HG03439 (cell line): ENCODE measurements around the gene IQCK.
"Not testable (repeated sequence)": the region's sequence is repeated elsewhere in the genome, so short reads cannot be mapped to it uniquely, and the experiment has no call there.

Experiments used
- ATAC-seq: cut with Tn5 transposase; IDR thresholded peaks from one replicate; pipeline ENCODE4 v1.9.1; 2021; ENCODE audit warnings: mild to moderate bottlenecking, moderate library complexity; ENCODE audit not compliant: unreplicated experiment

IQCK gene

GRCh38 chr16:19716183-19716582 is 1.9 kb upstream of the IQCK start:
- no peak for ATAC-seq

GRCh38 chr16:19716728-19717127 is 1.3 kb upstream of the IQCK start:
- ATAC-seq: not testable (repeated sequence)

- ATAC-seq: no peak
These were observed 757 bp upstream of the IQCK start for GRCh38 chr16:19717314-19717713.

DNA sequence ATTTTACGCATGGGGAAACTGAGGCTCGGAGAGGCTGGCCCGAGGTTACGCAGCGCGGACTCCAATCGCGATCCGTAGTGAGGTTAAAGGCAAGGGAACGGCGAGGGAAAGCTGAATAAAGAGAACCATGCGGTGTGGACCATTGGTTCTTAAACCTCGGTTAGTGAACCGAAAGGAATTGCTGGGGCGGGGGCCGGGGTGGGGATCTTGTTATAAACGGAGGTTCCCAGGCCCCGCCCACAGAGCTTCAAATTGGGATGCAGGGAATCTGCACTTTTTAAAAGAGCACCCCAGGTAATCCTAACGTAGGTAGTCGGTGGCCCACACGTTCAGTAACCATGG is 524 bp downstream of the IQCK start:
- no peak for ATAC-seq

DNA sequence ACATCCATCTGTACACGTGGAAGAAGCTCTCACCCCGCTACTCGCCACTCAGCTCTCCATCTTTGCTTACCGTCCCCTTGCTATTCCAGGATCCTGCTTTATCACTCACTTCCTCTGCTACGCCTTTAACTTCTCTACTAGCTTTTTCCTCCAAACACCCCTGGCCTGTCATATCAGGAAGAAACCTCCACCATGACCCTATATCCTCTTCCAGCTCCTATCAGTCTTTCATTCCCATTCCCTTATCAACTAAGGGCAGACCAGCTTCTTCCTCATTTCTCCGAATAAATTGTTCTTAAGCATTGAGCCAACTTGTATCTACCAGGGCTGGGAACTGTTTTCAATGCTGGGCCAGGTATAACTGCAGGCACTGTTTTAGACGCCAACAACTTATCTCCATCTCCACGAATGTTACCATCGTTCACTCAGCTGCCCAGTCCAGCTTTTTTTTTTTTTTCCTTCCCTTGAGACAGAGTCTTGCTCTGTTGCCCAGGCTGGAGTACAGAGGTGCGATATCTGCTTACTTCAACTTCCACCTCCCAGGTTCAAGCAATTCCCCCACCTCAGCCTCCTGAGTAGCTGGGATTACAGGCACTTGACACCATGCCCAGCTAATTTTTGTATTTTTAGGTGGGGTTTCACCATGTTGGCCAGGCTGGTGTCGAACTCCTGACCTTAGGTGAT is 4.3 kb downstream of the IQCK start:
- ATAC-seq: no peak

DNA sequence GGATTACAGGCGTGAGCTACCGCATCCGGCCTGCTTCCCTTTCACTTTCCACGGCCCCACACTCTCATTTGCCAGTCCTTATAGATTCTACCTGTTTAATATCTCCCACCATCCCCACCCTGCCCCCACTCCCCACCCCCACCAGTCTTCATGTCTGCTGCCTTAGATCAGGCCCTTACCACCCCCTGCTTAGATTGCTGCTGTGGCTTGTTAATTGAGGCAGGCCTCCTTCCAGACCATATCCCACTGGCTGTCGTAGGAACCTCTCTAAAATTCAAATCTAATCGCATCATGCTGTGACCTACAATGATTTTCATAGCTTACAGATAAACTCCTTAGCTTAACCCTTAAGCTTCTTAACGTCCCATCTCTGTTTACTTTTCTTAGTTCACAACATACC is 4.9 kb downstream of the IQCK start:
- no peak for ATAC-seq

GRCh38 chr16:19728636-19728965 is 10.5 kb downstream of the IQCK start:
- ATAC-seq: no peak

- ATAC-seq: no peak
These were observed 15.5 kb downstream of the IQCK start for GRCh38 chr16:19733551-19733950.

DNA sequence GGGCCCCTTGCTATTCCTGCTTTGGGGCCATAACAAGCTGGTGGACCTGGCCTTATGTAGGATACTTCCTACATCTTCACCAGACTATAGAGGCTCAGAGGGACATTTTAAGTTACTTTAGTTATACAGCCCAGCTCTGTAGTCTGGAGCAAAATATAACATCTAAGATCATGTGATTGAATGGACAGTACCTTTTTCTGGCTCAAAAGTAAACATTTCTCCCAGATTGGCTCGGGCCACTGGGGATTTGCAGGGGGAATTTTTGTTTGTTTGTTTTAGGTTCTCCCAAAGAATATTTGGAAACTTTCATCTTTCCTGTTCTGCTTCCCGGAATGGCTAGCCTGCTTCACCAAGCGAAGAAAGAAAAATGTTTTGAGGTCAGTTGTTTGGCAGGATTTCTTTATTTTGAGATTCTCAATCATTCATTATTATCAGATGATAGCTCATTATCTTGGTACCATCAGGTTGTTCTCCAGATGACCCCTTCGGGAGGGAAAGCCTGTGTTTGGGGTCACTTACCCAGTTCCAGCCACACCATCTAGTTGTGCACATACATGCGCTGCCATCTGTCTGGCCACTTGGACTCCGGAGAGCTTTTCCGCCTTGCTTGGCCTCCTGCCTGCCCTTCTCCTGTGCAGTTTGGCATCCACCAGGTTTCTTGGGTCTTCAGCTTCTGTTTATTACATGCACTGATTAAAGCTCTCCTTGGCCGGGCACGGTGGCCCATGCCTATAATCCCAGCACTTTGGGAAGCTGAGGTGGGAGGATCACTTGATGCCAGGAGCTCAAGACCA is 17.2 kb downstream of the IQCK start:
- ATAC-seq: no peak

- ATAC-seq: no peak
These were observed 19.4 kb downstream of the IQCK start for GRCh38 chr16:19737306-19738038.

DNA sequence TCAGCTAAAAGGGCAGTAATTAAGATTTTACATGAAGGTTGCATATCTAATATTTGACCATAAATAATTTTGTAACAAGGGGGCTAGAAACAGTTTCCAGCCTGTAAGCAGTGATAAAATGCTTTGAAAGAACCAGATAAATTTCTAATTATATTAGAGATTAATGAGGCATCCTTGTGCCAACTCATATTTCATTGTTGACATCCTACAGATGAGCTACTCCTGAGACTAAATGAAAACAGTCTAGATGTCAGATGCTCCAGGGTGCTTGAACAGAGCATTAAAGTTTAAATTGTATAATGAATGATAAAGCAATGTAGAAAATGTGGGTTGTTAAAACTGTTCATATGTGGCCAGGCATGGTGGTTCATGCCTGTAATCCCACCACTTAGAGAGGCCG is 23.3 kb downstream of the IQCK start:
- ATAC-seq: no peak

DNA sequence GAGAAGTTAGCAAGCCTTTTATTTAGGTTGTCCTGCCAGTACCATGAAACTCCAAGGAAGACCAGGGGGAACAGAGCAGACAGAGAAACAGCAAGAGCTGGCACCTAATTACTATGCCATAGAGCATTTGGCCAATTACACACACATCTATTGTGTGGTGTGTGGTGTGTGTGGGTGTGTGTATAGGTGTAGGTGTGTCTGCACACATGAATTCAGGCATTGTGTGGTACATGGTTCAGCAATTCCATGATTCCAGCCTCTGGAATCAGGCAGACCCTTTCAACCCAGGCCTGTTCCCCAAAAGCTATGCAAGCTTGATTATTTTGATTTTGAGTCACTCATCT is 25.7 kb downstream of the IQCK start:
- ATAC-seq: no peak

DNA sequence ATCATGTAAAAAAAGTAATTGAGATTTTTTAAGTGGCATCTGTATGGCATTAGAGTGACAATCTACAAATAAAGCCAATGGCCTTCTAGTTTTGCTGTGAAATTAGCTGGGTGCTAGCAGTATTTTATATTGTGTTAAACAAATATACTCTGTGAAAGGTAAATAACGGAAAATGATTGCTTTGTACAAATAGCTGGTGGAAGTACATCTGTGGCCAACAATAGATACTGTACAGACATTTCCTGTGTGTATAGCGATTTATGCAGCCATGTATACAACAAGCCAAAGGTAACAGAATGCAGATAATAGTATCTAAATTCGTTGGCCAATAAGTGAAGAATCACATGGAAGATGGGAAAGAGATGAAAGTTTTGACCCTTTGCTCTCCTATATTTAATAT is 26.6 kb downstream of the IQCK start:
- no peak for ATAC-seq

GRCh38 chr16:19745286-19746010 is 27.4 kb downstream of the IQCK start:
- ATAC-seq: no peak

DNA sequence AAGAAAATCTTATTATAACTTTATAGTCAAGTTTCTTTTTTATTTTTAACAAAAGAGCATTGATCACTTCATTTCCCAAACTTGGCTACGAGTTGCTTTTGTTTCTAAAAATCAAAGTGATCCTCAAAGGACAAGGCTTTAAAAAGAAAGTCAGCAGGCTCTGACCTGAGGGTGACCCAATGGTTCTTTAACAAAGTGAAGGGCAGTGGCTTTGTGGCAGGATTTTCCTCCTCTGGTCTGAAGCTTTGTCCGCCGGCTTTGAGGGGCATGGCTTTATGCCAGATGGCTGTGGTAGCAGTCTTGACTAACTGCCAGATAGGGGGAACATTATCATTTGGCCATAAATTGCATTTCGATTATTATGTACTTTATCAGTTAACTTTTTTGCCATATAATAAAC is 28.5 kb downstream of the IQCK start:
- no peak for ATAC-seq

DNA sequence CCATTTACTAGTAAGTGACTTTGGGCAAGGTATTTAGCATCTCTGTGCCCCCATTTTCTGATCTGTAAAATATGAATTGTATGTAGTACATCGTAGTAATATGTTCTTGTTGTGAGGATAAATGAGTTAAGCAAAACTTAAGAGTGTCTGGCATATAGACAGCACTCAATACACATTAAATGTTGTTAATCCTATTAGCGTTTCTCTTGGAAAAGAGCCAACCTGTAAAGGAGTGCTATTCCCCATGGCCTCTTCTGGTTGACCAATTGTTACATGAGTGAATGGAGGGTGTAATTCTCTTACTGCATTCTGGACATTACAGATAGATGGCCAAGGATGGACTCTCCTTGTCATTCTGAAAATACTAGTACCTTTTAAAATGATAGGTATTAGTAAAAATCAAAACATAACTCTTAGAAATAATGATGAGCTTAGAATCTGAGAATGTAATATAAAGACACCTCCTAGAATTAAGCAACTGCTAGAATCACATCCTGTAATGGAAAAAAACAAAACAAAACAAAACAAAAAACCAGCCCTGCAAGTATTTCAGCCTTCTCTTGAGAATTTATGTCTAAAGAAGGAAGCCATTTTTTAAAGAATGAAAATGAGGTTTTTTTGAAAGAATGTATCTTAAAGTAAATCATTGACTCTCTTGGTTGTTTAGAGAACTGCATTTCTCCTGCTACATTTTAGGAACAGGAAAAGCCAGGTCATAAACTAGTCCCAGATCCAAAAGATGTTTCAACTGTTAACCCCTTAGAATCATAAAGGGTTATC is 30.5 kb downstream of the IQCK start:
- no peak for ATAC-seq

DNA sequence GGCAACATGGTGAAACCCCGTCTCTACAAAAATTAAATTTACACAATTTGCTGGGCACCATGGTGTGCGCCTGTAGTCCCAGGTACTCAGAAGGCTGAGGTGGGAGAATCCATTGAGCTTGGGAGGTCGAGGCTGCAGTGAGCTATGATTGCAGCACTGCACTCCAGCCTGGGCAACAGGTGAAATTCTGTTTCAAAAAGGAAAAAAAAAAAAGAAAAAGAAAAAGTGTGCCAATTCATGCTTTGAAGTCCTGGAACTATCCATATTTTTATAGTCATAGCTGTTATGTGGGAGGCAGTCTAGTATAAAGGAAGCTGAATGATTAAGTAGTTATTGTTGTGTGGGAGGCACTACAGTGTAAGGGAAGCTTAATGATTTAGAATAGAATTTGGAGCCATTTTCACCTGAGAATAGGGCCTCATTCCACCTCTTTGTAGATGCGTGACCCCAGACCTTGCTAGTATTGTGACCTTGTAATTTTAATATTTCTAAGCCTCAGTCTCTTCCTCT is 31.6 kb downstream of the IQCK start:
- no peak for ATAC-seq

DNA sequence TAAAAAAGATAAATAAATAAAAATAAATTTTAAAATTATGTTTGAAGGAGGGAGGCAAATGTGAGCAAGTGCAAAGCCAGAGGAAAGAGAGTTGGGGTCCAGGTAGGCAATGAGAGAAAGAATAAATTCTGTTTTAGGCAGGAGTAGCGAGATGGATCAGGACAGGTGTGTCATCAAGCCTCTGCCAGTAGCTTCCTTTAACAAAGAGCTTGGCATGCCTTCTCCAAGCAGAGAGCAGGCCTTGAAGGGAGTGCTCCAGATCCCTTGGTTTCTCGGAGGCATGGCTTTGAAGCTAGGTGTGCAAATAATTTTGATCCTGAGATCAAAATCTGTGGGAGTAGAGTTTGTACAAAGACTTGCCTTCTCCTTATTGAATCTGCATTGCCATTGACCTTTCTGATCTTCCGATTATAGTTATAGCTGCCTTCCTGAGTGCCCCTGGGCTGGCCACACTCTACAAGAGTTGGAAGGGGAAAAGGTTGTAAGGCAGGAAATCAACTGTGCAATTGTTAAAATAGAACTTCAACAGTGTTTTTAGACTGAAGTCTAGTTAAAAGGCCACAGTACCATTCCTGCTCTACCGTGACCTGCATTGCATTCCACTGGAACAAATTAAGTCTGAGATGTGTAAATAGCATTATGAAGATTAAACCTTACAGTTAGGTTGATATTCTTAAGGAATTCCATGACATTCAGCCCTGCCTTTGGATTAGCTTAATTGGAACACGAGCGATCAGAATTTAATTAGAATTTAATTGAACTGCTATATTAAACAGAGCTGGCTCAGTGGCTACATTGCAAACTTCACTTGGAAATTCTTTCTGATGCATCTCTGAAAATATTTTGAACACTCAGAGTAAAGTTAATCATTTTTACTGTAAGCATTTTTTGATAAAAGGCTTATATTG is 33.7 kb downstream of the IQCK start:
- no peak for ATAC-seq

DNA sequence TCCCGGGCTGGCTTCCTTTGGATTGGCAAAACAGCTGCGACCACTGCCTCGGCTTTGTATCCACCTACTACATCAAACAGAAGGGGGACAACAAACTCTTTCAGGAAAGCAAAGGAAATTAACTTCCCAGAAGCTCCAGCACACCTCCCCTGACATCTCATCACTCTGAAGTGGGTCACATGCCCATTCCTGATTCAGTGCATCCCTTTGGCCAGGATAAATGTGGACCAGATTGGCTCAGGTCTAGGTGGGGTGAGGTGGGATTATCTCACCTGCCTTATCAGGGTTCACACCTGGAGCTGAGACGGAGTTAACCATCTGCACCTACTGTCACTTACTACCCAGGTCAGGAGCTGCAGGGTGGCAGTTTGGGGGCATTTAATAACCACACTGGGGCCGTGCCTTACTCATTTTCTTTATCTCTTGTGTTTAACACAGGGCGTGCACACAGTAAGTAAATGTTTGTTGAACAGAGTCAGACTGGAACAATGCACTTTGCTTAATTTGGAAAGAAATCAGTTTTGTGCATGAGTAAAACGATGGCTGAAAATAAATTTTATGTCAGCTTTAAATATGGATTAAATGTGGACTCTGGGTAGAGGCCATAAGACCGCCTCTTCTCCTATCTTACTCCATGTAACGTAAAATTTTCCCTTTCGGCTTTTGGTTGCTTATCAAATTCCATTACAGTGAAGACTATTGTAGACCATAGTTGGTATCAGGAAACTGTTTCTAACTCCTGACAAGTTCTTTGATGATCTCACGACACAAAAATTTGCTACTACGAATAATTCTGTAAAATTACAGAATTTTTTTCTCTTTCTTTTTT is 36.0 kb downstream of the IQCK start:
- no peak for ATAC-seq
